GM21367 (cell line): ENCODE results near the gene LGI4.
"Not testable (repeated sequence)": the region's sequence is repeated elsewhere in the genome, so short reads cannot be mapped to it uniquely, and the experiment has no call there.

ENCODE experiments used
- ATAC-seq: cut with Tn5 transposase; IDR thresholded peaks from one replicate; pipeline ENCODE4 v1.9.1; 2021; ENCODE audit not compliant: unreplicated experiment

The LGI4 gene

DNA sequence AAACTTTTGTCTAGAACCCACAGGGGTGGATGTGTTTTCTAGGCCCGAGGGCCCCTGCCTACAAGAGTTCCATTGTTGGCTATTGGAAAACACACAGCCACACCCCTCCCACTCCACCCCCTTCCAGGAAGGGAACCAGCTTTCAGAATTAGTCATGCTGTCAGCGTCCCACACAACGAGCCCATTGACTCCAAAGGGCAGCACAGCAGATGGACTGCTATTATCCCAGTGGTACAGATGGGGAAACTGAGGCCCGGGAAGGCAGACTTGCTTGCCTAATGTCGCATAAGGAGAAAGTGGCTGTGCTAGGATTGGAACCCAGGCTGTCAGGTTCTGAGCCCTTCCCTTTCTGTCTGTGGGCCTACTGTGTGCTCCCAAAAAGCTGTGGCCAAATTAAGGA is 27.3 kb downstream of the LGI4 start:
- ATAC-seq, result no peak

DNA sequence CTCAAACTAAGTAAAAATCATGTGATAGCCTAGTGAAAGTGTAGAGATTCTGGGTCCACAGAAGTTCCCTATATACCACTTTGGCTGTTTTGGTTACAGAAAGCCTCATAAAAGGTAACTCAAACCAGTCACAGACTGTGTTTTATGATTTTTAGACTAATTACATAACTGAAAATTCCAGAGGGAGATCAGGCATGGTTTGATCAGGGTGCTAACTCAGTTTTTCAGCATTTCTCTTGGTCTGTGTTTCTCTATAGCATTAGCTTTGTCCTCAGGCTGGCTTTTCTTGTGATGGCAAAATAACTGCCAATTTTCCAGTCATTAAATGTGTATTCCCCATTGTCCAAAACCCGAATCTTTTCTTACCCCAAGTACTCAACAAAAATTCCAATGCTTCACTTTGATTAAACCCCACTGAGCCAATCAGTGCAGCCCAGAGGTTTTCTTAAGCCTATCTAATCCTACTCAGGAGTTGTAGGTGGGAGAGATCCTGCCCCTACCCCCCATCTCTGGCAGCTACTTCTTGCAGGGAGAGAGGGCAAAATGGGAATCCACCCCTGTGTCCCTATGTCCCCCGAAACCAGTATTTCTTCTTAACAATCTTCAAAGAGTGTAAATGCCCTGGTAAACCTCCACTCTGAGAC is 27.8 kb downstream of the LGI4 start:
- no peak for ATAC-seq

DNA sequence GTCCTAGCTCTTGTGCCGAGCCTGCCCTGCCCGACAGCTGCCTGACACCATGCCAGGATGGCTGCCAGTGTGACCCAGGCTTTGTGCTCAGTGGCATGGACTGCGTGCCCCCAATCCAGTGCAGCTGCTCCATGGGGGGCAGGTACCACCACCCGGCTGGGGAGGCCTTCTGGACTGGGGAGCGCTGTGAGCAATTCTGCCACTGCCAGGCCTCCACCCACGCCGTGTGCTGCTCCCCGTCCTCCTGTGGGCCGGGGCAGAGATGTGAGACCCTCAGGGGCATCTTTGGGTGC is 28.6 kb downstream of the LGI4 start:
- ATAC-seq, result no peak

DNA sequence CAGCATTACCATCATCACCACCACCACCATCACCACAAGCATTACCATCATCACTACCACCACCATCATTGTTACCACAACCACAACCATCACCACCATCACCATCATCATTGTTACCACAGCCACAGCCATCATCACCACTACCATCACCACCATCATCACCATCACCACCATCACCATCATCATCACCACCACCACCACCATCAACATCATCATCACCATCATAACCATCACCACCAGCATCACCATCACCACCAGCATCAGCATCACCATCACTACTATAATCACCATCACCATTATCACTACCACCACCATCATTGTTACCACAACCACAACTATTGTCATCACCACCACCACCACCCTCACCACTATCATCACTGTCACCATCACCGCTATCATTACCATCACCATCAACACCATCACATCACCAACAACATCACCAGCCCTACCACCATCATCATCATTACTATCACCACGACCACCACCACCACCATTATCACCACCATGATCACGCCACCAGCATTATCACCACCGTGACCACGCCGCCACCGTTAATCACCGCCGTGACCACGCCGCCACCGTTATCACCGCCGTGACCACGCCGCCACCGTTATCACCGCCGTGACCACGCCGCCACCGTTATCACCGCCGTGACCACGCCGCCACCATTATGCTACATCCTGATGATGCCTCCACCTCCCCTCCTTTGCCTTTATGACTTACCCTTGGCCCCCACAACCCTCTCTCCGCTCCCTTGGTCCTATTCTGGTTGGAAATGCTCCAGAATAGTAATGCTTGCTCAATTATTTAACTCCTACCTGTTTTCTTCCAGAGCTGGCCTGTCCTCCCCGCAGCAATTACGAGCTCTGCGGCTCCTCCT is 29.2 kb downstream of the LGI4 start:
- no peak for ATAC-seq

DNA sequence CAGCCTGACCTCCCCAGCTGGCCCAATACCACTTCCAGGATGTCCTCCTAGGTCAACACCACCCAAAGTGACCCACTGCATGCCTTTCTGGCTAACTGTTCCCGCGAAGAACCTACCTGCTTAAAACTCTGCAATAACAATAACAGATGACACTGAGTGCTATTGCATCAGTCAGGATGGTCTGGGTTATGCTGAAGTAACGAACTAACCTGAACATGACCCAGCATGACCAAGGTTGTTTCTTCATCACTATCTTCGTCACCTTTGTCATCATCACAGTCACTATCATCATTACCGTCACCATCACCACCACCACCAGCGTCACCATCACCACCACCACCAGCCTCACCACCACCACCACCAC is 29.8 kb downstream of the LGI4 start:
- no peak for ATAC-seq

DNA sequence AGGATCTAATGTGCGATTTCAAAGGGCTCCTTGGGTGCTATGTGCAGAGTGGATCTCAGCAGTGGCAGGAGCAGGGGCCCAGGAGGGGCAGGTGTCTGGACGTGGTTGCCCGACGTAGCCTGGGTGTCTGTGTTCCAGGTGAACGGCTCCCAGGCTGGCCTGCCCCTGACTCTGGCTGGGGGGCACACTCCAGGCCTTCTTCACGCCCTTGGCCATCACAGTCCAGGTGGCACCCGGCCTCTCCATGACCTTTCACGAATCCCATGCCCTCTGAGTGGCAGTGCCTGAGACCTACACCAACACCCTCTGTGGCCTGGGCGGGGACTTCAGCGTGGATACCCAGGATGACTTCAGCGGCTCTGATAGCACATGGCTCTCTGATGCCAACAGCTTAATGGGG is 30.5 kb downstream of the LGI4 start:
- ATAC-seq, result no peak

DNA sequence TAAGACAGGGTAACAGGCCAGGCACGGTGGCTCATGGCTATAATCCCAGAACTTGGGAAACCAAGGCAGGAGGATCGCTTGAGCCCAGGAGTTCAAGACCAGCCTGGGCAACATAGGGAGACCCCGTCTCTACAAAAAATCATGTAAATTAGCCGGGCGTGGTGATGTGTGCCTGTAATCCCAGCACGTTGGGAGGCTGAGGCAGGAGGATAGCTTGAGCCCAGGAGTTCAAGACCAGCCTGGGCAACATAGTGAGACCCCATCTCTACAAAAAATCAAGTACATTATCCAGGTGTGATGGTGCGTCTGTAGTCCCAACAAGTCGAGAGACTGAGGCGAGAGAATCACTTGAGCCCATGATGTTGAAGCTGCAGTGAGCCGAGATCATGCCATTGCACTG is 31.2 kb downstream of the LGI4 start:
- not testable (repeated sequence) for ATAC-seq

DNA sequence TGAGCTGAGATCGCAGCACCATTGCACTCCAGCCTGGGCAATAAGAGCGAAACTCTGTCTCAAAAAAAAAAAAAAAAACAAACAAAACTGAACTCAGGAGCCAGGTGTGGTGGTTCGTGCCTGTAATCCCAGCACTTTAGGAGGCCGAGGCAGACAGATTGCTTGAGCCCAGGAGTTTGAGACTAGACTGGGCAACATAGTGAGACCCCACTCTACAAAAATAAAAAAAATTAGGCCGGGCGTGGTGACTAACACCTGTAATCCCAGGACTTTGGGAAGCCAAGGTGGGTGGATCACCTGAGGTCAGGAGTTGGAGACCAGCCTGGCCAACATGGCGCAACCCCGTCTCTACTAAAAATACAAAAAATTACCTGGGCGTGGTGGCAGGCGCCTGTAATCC is 32.9 kb downstream of the LGI4 start:
- not testable (repeated sequence) for ATAC-seq

DNA sequence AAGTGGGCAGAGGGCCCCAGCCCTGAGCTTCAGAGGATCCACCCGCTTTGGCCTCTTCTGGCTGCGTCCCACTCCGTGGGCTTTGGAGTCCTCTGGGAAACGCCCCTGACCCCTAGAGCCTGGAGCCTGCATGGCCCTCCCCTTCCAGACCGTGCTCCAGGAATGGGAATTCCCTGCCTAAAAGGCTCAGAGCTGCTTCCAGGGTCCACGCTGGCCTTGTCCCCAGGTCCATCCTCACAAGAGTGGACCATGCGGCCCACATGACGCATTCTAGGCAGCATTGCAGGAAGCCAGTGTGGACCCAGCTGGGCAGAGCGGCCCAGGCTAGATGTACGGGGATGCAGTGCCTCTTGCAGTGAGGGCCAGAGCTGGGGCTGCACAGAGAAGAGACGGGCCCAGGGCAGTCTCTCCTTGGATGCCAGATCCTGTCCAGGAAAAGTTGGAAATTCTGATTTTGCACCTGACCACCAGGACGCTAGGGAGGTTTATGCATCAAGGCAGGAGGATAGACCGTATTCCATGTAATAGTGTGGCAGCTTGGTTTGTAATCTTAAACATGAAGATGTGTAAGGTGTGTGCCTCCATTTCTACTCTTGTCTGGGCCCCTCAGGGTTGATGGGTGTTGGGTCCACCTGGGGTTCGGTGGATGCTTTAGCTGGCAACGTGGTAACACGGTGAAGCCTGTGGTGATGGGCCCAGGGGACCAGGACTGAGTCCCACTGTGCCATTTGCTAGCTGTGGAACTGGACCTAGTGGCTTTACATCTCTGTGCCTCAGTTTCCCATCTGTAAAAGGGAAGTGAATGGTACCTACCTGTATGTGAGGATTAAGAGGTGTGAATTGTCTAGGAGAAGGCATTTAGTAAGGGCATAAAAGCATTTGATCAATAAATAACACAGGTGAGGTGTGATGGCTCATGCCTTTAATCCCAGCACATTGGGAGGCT is 34.0 kb downstream of the LGI4 start:
- no peak for ATAC-seq

DNA sequence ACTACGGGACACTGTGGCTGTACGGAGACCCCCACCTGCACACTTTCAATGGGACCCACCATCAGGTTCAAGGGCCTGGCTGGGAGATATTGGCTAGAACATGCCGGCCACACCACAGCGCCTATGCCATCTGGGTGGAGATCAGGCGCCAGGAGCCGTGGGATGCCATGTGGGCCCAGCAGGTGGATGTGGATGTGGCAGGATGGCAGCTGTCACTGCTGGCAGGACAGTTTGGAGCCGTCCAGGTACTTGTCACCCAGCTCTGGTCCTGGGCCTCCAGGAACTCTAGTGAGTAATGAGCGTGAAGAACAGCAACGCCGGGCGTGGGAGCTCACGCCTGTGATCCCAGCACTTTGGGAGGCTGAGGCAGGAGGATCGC is 35.0 kb downstream of the LGI4 start:
- no peak for ATAC-seq

DNA sequence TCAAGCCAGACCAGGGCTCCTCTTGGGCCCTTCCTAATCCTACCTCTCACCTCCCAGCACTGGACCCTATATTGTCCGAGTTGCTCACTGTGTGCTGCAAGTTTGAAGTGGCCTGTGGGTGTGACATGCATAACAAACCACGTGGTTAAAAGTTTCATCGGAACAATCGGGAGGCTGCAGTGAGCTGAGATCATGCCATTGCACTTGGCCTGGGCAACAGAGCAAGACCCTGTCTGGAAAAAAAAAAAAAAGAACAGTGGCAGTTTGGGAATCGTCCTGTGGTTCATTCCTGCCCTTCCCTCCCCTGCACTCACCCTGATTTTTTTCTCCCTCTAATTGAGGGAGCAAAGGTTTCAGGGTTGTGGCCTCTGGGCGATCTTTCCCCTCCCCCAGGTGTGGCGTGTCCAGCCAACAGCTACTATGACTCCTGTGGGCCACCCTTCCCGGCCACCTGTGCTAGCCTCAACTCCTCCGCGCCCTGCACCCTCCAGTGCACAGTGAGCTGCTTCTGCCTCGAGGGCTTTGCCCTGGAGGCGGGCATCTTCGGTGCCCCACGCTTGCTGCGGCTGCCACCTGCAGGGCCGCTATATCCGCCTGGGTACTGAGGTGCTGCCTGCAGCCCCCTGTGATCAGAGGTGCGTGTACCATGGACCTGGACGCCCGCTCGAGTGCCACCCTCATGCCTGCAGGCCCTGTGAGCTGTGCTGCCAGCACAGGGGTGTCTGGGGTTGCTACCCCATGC is 35.5 kb downstream of the LGI4 start:
- ATAC-seq, result no peak

DNA sequence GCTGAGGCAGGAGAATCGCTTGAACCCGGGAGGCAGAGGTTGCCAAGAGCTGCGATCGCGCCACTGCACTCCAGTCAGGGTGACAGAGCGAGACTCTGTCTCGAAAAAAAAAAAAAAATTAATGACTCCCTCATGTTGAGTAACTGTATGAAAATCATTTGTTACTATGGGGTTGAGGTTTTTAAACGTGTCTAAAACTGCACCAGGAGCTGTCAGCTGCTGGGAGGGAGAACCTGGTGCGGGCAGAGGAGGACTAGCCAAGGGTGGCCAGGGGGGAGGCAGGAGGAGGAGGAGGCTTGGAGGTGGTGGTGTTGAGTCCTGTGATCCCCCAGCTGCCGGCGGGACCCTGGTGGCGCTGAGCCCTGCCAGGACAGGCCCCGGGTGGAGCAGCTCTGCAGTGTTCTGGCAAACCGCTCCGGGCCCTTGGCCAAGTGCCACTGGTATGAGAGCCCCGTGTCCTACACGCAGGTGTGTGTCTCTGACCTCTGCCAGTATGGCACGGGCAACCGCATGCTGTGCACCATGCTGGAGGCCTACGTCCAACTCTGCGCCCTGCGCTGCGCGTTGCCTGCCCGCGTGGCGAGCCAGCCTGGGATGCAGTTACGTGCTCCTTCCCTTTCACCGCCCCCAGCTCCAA is 36.3 kb downstream of the LGI4 start:
- no peak for ATAC-seq

DNA sequence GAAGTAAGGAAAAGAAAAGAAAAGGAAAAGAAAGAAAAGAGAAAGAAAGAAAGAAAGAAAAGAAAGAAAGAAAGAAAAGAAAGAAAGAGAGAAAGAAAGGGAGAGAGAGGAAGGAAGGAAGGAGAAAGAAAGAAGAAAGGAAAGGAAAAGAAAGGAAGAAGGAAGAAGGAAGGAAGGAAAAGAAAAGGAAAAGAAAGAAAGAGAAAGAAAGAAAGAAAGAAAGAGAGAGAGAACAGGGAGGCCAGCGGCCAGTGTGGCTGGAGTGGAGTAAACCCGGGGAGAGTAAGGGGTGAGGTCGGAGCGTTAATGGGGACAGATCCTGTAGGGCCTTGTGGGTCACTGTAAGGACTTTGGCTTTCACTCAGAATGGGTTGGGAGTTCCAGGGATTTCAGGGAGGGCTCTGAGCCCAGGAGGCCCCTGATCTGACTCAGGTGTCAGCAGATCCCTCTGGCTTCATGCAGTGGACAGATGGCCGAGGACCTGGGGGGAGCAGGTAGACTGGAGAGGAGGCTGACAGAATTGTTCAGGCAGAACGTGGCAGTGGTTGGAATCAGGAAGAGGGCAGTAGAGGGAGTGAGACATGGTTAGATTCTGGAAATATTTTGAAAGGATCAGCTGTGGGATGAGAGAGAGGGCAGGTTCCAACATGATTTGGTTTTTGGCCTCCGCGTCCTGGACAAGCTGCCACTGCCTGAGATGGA is 39.0 kb downstream of the LGI4 start:
- ATAC-seq, result no peak

DNA sequence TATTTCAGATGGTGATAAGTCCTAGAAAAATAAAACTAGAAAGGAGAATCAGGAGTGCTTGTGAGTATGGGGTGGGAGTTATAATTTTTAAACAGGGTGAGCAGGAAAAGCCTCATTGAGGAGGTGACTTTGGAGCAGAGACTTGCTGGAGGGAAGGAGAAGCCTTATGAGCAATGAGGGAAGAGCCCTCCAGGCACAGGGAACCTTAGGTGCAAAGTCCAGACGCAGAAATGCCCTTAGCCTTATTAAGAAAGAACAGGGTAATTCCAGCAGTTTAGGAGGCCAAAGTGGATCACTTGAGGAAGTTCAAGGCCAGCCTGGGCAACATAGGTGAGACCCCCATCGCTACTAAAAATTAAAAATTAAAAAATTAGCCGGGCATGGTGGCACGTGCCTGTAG is 40.2 kb downstream of the LGI4 start:
- no peak for ATAC-seq

DNA sequence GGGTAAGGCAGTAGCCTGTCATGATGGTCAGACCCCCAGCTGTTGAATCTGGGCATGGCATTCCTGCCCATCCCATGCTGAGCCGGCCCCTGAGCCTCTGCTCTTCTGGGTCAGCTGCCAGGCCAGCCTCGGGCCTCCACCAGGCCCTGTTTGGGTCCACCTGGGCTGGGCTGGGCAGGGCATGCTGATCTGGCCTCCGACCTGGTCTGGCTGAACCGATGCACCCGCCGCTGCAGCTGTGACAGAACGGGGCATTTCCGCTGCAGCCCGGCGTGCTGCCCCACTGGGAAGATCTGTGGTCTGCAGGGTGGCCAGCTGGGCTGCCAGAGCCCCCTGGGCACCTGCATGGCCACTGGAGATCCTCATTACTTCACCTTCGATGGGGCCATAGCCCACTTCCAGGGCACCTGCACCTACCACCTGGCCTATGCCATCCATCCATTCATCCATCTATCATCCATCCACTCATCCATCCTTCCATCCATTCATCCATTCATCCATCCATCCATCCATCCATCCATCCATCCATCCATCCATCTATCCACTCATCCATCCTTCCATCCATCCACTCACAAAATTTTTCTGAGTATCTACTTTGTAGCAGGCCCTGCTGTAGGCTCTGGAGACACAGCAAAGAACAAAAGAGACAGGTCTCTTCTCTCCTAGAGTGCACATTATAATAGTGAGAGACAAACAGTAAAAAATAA is 40.8 kb downstream of the LGI4 start:
- ATAC-seq, result no peak

DNA sequence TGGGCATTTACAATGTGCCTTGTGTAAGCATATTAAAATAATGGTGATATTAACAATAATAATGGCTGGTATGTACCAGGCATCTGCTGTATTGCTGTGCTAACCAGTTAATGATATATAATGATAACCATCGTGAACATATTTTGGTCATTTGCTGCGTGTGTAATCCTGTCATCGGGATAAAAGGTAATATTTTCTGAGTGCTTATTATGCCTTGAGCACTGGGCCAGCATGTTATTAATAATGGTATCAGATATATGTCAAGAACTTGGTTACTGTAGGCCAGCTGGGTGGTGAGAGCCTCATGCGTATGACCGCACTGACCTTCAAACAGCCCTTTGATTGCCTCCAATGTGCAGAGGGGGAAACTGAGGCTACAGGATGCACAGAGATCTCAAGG is 41.4 kb downstream of the LGI4 start:
- no peak for ATAC-seq

DNA sequence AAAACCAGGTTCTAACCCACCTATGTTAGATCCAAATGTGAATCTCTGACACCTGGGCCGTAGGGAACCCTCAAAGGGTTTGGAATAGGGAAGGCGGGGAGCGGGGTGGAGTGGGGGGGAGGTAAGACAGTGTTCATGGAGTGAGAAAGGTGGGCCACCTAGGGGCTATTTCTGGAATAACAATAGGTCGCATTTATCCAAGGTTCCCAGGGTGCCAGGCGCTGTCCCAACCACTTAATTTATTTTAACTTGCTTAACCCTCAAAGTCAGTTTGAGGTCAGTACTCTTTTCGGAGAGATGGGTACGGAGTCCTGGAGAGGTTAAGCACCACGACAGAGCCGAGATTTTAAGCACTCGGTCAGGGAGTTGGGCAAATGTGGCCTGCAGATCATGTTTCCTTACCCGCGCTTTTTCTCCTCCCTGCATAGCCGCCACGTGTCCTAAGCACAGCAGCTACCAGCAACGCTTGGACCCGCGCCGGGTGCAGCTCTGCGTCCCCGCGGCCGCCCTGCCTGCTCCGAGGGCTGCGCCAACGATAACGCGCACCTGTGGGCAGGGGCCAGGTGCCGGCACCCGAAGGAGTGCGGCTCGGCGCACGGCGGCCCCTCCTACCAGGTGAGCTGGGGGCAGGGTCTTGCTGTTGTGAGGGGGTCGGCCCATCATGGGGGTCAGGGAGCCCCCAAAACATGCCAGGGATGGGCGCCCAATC is 44.2 kb downstream of the LGI4 start:
- no peak for ATAC-seq

DNA sequence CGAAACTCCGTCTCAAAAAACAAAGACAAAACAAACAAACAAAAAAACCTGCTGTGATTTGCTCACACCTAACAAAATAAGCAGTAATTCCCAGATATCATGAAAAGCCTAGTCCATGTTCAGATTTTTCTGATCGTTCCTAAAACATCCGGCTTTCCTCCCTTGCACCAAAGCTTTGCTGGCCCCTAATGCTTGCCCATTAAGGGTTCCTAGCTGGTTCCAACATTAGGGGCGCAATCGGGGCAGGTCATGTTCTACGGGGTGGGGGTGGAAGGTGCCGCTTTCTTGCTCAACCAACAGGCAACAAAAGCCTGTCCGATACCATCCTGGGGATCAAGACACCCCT is 44.7 kb downstream of the LGI4 start:
- ATAC-seq, result no peak

DNA sequence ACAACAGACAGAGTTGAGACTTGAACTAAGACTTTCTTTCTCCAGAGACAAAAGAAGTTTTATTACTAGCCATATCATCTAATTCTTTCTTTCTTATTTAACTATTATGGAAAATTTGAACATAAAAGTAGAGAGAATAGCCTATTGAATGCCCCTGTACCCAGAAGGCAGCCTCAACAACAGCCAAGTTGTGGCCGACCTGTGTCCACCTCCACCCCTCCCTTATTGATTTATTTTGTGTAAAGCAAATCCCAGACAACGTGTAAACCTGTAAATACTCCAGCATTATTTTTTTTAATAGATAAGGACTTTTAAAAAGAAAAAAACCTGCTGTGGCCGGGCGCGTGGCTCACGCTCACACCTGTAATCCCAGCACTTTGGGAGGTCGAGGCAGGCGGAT is 45.3 kb downstream of the LGI4 start:
- ATAC-seq, result no peak
